AG04450 (cell line): Measurements from ENCODE around the gene LIN28B. TPM values are rescaled to one million over a fixed set of nuclear protein-coding genes. Genes with fewer than 3 reads are reported as not detected.

Experiments used
- CTCF ChIA-PET: fragments of 300-600, 350-600 bp; formaldehyde crosslinking; extraction: SDS; loops from one replicate; lab custom pipeline; 2022; ENCODE audit warnings: antibody characterized with exemption, inconsistent platforms; lab: Charles Lee
- POLR2A ChIA-PET: fragments of 350-600 bp; formaldehyde crosslinking; extraction: SDS; loops from one replicate; lab custom pipeline; 2021; ENCODE audit warnings: antibody characterized with exemption, inconsistent platforms; lab: Yijun Ruan, JAX
- DNase-seq: peaks from one replicate; pipeline ENCODE4 v3.0.0-alpha.2; 2011; ENCODE audit warnings: low read depth, low spot score
- H3K27ac ChIP-seq: one replicate; pipeline ENCODE4 v1.5.1; 2012; ENCODE audit warnings: low read depth, low read length, control low read depth
- H3K27me3 ChIP-seq: one replicate; pipeline ENCODE4 v1.6.0; 2012; ENCODE audit warnings: low read length; ENCODE audit not compliant: control insufficient read depth, insufficient read depth
- H3K4me3 ChIP-seq: 2 replicates; pipeline ENCODE4 v1.5.1; 2011; ENCODE audit warnings: mild to moderate bottlenecking, low read depth, low read length, control low read depth
- H3K9me3 ChIP-seq: 2 replicates; pipeline ENCODE4 v1.5.1; 2012; ENCODE audit warnings: low read length; ENCODE audit not compliant: control insufficient read depth, insufficient read depth
- CTCF ChIP-seq: IDR thresholded peaks from 2 replicates; pipeline ENCODE4 v1.5.1; 2011; ENCODE audit warnings: low read depth, low read length, control low read depth, inconsistent platforms
- polyA plus RNA-seq: library from polyadenylated mRNA; depleted of rRNA; stranded (reverse); fragments of >200 nt; gene quantifications from 2 replicates; pipeline ENCODE4 v1.2.3, GENCODE V29; 2011

LIN28B gene
- polyA plus RNA-seq, 1 experiment: not detected

GRCh38 chr6:105028898-105029297 is 72.0 kb downstream of the LIN28B start:
- POLR2A ChIA-PET: no interaction called here

GRCh38 chr6:105029581-105029980 is 72.7 kb downstream of the LIN28B start:
- no peaks in the 10 kb centered on the region for H3K27me3 ChIP-seq
- H3K9me3 ChIP-seq: no peaks in the 10 kb centered on the region
- POLR2A ChIA-PET: no interaction called here
- no peak overlapping the region for H3K27ac ChIP-seq
- no peak overlapping the region for H3K4me3 ChIP-seq
- DNase-seq: no peak
- CTCF ChIA-PET: no interaction called here
- no peak for TF ChIP-seq CTCF

More at GRCh38 chr6:105028898-105029297, 72.0 kb downstream of the LIN28B start:
- CTCF ChIA-PET: no interaction called here
- H3K9me3 ChIP-seq: no peaks in the 10 kb centered on the region
- H3K4me3 ChIP-seq: no peak overlapping the region
- H3K27ac ChIP-seq: no peak overlapping the region
- no peak for DNase-seq
- TF ChIP-seq CTCF: no peak
- no peaks in the 10 kb centered on the region for H3K27me3 ChIP-seq

GRCh38 chr6:105034470-105034869 is 77.6 kb downstream of the LIN28B start:
- Histone ChIP-seq H3K9me3 (no peaks in the 10 kb centered on the region), H3K4me3 (no peak overlapping the region), H3K27me3 (no peaks in the 10 kb centered on the region), H3K27ac (no peak overlapping the region)
- POLR2A ChIA-PET: no interaction called here
- no peak for DNase-seq
- CTCF ChIA-PET: no interaction called here
- TF ChIP-seq CTCF: no peak

GRCh38 chr6:105035299-105035698 is 78.4 kb downstream of the LIN28B start:
- no peak overlapping the region for H3K4me3 ChIP-seq
- POLR2A ChIA-PET: no interaction called here
- H3K27ac ChIP-seq: no peak overlapping the region
- no peak for DNase-seq
- H3K27me3 ChIP-seq: no peaks in the 10 kb centered on the region
- H3K9me3 ChIP-seq: no peaks in the 10 kb centered on the region
- no peak for TF ChIP-seq CTCF
- CTCF ChIA-PET: no interaction called here

- no peak for TF ChIP-seq CTCF
- no peaks in the 10 kb centered on the region for H3K9me3 ChIP-seq
- H3K4me3 ChIP-seq: no peak overlapping the region
- H3K27ac ChIP-seq: no peak overlapping the region
- H3K27me3 ChIP-seq: no peaks in the 10 kb centered on the region
- POLR2A ChIA-PET: no interaction called here
- DNase-seq: no peak
- CTCF ChIA-PET: no interaction called here
These were observed 79.4 kb downstream of the LIN28B start for GRCh38 chr6:105036351-105036750.
